ENCODE data around the gene MID1.

Gene MID1

GRCh38 chrX:10485326-10485725 is 135.1 kb downstream of the MID1 start:
- no peak for DNase-seq (ENCODE audit: low spot score)

- DNase-seq (ENCODE audit: low spot score) = no peak
Observed at GRCh38 chrX:10484683-10485247, 135.6 kb downstream of the MID1 start.

GRCh38 chrX:10483191-10483831 is 137.1 kb downstream of the MID1 start:
- DNase-seq (ENCODE audit: low spot score) = no peak

GRCh38 chrX:10482708-10483107 is 137.7 kb downstream of the MID1 start:
- DNase-seq (ENCODE audit: low spot score) = no peak

GRCh38 chrX:10482261-10482660 is 138.1 kb downstream of the MID1 start:
- no peak for DNase-seq (ENCODE audit: low spot score)

- DNase-seq (ENCODE audit: low spot score) = no peak
Observed at GRCh38 chrX:10480861-10481260, 139.5 kb downstream of the MID1 start.

- DNase-seq (ENCODE audit: low spot score) = no peak
Observed at GRCh38 chrX:10479508-10479907, 140.9 kb downstream of the MID1 start.

- no peak for DNase-seq (ENCODE audit: low spot score)
Observed at GRCh38 chrX:10477525-10477924, 142.9 kb downstream of the MID1 start.

- DNase-seq (ENCODE audit: low spot score) = no peak
Observed at GRCh38 chrX:10474913-10475568, 145.3 kb downstream of the MID1 start.

GRCh38 chrX:10474510-10474909 is 145.9 kb downstream of the MID1 start:
- no peak for DNase-seq (ENCODE audit: low spot score)

- no peak for DNase-seq (ENCODE audit: low spot score)
Observed at GRCh38 chrX:10471418-10471817, 149.0 kb downstream of the MID1 start.

GRCh38 chrX:10470009-10470408 is 150.4 kb downstream of the MID1 start:
- no peak for DNase-seq (ENCODE audit: low spot score)

GRCh38 chrX:10467793-10468192 is 152.6 kb downstream of the MID1 start:
- DNase-seq (ENCODE audit: low spot score) = no peak

GRCh38 chrX:10465254-10465653 is 155.1 kb downstream of the MID1 start:
- DNase-seq (ENCODE audit: low spot score) = no peak

GRCh38 chrX:10457092-10457491 is 163.3 kb downstream of the MID1 start:
- DNase-seq (ENCODE audit: low spot score) = no peak

- DNase-seq (ENCODE audit: low spot score) = no peak
Observed at GRCh38 chrX:10453945-10454344, 166.4 kb downstream of the MID1 start.

- no peak for DNase-seq (ENCODE audit: low spot score)
Observed at GRCh38 chrX:10450959-10451355, 169.4 kb downstream of the MID1 start.

- no peak for DNase-seq (ENCODE audit: low spot score)
Observed at GRCh38 chrX:10450229-10450958, 170.0 kb downstream of the MID1 start.

- no peak for DNase-seq (ENCODE audit: low spot score)
Observed at GRCh38 chrX:10447564-10448214, 172.7 kb downstream of the MID1 start.

- DNase-seq (ENCODE audit: low spot score) = no peak
Observed at GRCh38 chrX:10444204-10444603, 176.2 kb downstream of the MID1 start.

- no peak for DNase-seq (ENCODE audit: low spot score)
Observed at GRCh38 chrX:10441464-10441863, 178.9 kb downstream of the MID1 start.

- DNase-seq (ENCODE audit: low spot score) = no peak
Observed at GRCh38 chrX:10433296-10433965, 187.0 kb downstream of the MID1 start.

Data from Ammon's horn (tissue), 1 donor.